ENCODE data around the gene ANOS1.
"Not testable (repeated sequence)": the region's sequence is repeated elsewhere in the genome, so short reads cannot be mapped to it uniquely, and the experiment has no call there.

The ANOS1 gene

GRCh38 chrX:8607326-8607725 lies 124.6 kb downstream of the ANOS1 start:
- no peak for DNase-seq (ENCODE audit: low read depth in 3 of 3)

DNA sequence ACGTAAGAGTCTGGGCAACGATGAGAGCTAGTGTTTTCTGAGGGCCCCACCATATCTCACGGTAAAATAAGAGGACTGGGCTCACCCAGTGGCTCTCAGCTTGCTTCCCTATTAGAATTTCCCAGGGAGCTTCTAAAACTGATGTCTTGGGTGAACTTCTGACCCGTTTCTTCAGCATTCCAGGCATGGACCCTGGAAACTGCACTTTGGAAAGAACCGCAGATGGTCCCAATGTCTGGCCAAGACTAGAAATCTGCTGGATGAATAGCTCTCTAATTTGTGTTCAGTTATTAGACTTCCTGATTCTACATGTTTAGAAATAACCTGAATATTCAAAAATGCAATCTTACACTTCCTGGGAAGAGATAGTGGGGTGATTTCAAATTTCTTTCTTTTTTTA lies 127.8 kb downstream of the ANOS1 start:
- DNase-seq (ENCODE audit: low read depth in 3 of 3) = no peak

DNA sequence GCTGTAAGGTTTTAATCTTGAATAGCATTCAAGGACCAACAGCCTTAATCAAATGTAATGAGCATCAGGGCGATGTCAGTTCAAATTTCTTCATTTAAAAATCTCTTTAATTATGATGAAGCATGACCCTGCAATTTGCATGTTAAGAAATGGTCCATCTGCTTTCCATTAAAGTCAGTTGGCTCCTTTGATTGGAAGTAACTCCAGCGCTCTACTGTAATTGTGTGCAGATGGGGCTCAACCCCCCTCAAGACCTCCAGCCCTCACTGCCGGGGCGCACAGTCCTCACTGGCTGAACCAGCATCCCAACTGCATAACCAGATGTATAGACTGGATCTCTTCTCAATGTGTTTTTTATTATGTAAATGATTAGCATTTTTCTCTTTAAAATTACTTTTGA lies 140.4 kb downstream of the ANOS1 start:
- no peak for DNase-seq (ENCODE audit: low read depth in 3 of 3)

- DNase-seq (ENCODE audit: low read depth in 3 of 3) = no peak
Observed at GRCh38 chrX:8586953-8587352, 145.0 kb downstream of the ANOS1 start.

GRCh38 chrX:8579602-8580001 lies 152.3 kb downstream of the ANOS1 start:
- DNase-seq (ENCODE audit: low read depth in 3 of 3) = no peak

DNA sequence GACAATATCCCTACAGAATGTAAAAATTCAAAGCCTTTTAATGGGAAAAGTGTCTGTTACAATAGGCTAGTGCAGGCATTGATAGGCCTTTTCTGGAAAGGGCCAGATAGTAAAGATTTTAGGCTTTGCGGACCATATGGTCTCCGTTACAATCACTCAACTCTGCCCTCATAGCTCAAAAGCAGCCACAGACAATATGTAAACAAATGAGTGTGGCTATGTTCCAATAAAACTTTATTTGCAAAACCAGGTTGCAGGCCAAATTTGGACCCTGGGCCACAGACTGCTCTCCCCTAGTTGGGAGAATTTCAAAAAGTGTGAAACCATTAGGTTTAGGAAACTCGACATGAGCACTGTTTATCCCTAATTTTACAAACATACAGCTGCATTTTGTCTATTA lies 155.1 kb downstream of the ANOS1 start:
- DNase-seq (ENCODE audit: low read depth in 3 of 3) = no peak

DNA sequence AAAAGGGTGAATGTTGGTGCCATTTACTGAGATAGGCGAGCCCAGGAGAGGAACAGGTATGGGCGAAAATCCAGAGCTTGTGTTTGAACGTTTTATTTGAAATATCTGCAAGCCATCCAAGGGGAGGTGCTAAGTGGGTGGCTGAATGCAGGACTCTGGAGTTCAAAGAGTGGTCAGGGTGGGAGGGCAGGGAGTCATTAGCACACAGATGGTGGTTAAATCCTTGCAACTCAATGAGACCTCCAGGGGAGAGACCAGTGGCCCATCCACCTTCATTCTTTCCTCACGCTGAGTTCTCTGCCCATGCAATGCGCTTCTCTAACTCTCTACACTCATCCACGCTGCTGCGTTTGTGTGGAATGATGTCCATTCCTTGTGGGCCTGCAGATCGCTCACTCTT lies 166.2 kb downstream of the ANOS1 start:
- no peak for DNase-seq (ENCODE audit: low read depth in 3 of 3)

- DNase-seq (ENCODE audit: low read depth in 3 of 3) = no peak
Observed at GRCh38 chrX:8548446-8548845, 183.5 kb downstream of the ANOS1 start.

GRCh38 chrX:8546715-8547114 lies 185.2 kb downstream of the ANOS1 start:
- no peak for DNase-seq (ENCODE audit: low read depth in 3 of 3)

- no peak for DNase-seq (ENCODE audit: low read depth in 3 of 3)
Observed at GRCh38 chrX:8520791-8521190, 211.1 kb downstream of the ANOS1 start.

- no peak for DNase-seq (ENCODE audit: low read depth in 3 of 3)
Observed at GRCh38 chrX:8520178-8520577, 211.8 kb downstream of the ANOS1 start.

GRCh38 chrX:8504451-8504850 lies 227.5 kb downstream of the ANOS1 start:
- no peak for DNase-seq (ENCODE audit: low read depth in 3 of 3)

DNA sequence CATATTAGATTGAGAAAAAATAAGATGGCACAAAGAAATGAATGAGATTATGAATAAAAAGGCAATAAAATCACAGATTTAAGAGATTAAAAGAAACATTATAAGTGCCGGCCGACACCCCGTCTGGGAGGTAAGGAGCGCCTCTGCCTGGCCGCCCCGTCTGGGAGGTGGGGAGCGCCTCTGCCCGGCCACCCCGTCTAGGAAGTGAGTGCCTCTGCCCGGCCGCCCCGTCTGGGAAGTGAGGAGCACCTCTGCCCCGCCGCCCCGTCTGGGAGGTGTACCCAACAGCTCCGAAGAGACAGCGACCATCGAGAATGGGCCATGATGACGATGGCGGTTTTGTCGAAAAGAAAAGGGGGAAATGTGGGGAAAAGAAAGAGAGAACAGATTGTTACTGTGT lies 229.8 kb downstream of the ANOS1 start:
- DNase-seq (ENCODE audit: low read depth in 3 of 3) = not testable (repeated sequence)

DNA sequence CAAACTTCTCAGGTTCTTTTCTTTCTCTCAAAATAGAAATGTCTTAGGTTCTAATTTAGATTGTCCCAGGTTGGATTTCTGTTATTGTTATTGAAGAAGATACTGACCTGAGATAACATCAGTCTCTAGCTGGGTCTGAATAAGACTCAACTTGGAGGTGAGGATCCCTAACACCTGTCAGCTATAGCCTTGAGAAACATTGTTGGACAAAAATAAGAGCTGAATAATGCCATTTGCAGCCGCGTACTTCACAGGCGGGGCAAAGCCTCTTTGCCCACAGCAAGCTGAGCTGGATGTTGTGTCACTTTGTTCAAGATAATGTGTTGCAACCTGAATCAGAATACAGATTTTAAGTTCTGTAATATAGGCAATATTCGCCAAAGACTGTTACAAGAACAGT lies 231.7 kb downstream of the ANOS1 start:
- no peak for DNase-seq (ENCODE audit: low read depth in 3 of 3)

DNA sequence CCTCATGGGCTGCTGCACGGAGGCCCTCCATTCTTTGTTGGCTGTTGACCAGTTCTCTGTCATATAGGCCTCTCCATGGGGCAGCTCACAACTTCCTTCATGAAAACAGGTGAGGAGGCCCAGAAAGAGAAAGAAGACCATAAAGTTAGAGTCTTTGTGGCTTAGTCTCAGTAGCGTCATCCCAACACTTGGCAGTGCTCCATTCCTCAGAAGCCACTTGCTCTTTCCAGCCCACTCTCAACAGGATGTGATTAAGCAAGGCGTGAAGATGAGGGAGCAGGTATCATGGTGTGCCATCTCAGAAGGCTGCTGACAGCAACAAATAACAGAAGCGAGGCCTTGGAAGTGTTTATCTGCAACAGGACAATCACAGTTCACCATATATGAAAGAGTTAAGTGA lies 236.9 kb downstream of the ANOS1 start:
- DNase-seq (ENCODE audit: low read depth in 3 of 3) = not testable (repeated sequence)

DNA sequence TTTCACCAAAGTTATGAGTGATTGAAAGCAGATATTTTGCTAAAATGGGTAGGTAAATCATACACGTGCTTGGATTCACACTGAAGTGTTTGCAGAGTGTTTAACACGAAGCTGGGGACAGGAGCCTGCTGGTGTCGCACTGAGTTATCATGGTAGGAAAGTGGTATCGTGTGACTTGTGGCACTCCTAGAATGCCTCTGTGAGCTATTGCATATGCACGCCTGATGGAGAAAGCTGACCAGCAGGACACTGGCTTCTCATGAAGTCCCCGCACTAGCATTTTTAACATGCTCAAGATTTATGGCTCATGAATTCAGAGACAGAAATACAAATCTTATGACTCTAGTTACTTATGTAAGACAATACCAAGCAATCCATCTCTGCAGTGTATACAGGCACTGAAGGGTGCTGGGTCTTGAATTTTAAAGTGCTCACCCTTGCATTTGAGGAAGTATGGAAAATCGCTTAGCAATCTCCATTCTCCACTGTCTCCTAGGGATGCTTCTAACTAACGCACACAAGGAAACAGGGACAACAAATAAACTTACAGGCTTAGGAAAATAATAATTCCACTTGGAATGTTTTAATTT lies 247.5 kb downstream of the ANOS1 start:
- no peak for DNase-seq (ENCODE audit: low read depth in 3 of 3)
